Astrocyte (in vitro differentiated cells and primary cell): Measurements from ENCODE around the gene TUBB4B. TPM values are rescaled to one million over a fixed set of nuclear protein-coding genes. Genes with fewer than 3 reads are reported as not detected.

Experiments used
- DNase-seq: peaks from one replicate; pipeline ENCODE4 v3.0.0-alpha.2; 2010; ENCODE audit warnings: low read depth
- FAIRE-seq: peaks from 2 replicates; lab custom pipeline; 2011; peaks lifted over from hg19 to GRCh38; lab: Jason Lieb, UNC
- H2AFZ ChIP-seq: 2 replicates; pipeline ENCODE4 v1.6.0; 2012; ENCODE audit warnings: low read depth, low read length, inconsistent platforms
- H3K27ac ChIP-seq: 2 replicates; pipeline ENCODE4 v1.5.1; 2011; ENCODE audit warnings: low read depth, low read length, inconsistent platforms
- H3K27me3 ChIP-seq: 2 replicates; pipeline ENCODE4 v1.6.0; 2011; ENCODE audit warnings: low read length, inconsistent platforms; ENCODE audit not compliant: insufficient read depth
- H3K36me3 ChIP-seq: 2 replicates; pipeline ENCODE4 v1.5.1; 2011; ENCODE audit warnings: low read length, inconsistent platforms; ENCODE audit not compliant: insufficient read depth
- H3K4me1 ChIP-seq: 2 replicates; pipeline ENCODE4 v1.5.1; 2011; ENCODE audit warnings: low read length, inconsistent platforms; ENCODE audit not compliant: insufficient read depth
- H3K4me2 ChIP-seq: 2 replicates; pipeline ENCODE4 v1.6.0; 2012; ENCODE audit warnings: low read length, inconsistent platforms
- H3K4me3 ChIP-seq: 2 replicates; pipeline ENCODE4 v1.5.1; 2011; ENCODE audit warnings: low read depth, mild to moderate bottlenecking, low read length, inconsistent platforms; ENCODE audit not compliant: insufficient read depth
- H3K79me2 ChIP-seq: 2 replicates; pipeline ENCODE4 v1.6.0; 2012; ENCODE audit warnings: mild to moderate bottlenecking, low read length, inconsistent platforms; ENCODE audit not compliant: insufficient read depth
- H3K9ac ChIP-seq: 2 replicates; pipeline ENCODE4 v1.6.0; 2012; ENCODE audit warnings: mild to moderate bottlenecking, low read length, inconsistent platforms
- H3K9me3 ChIP-seq: 2 replicates; pipeline ENCODE4 v1.5.1; 2012; ENCODE audit warnings: low read depth, mild to moderate bottlenecking, low read length, inconsistent platforms; ENCODE audit not compliant: insufficient read depth
- H4K20me1 ChIP-seq: 2 replicates; pipeline ENCODE4 v1.6.0; 2012; ENCODE audit warnings: low read length, inconsistent platforms; ENCODE audit not compliant: insufficient read depth
- H3K27ac Mint-ChIP-seq: one replicate; pipeline ENCODE4 v1.8.0; 2021; ENCODE audit warnings: mild to moderate bottlenecking, mixed read lengths; ENCODE audit not compliant: unreplicated experiment
- H3K27me3 Mint-ChIP-seq: one replicate; pipeline ENCODE4 v1.8.0; 2021; ENCODE audit warnings: low read depth, mixed read lengths; ENCODE audit not compliant: unreplicated experiment
- H3K36me3 Mint-ChIP-seq: one replicate; pipeline ENCODE4 v1.8.0; 2021; ENCODE audit warnings: low read depth, mixed read lengths; ENCODE audit not compliant: unreplicated experiment
- H3K4me1 Mint-ChIP-seq: one replicate; pipeline ENCODE4 v1.8.0; 2021; ENCODE audit warnings: low read depth, mixed read lengths; ENCODE audit not compliant: unreplicated experiment
- H3K4me3 Mint-ChIP-seq: one replicate; pipeline ENCODE4 v1.8.0; 2021; ENCODE audit warnings: mild to moderate bottlenecking, moderate library complexity, mixed read lengths; ENCODE audit not compliant: unreplicated experiment
- H3K9me3 Mint-ChIP-seq: one replicate; pipeline ENCODE4 v1.8.0; 2021; ENCODE audit warnings: mild to moderate bottlenecking, mixed read lengths; ENCODE audit not compliant: unreplicated experiment
- EZH2 ChIP-seq: IDR thresholded peaks from 2 replicates; pipeline ENCODE4 v1.6.1; 2012; ENCODE audit warnings: mild to moderate bottlenecking, low read length, inconsistent platforms; ENCODE audit not compliant: insufficient read depth
- total RNA-seq: library from RNA; stranded (reverse); gene quantifications from 2 replicates; pipeline ENCODE4 v1.2.1, GENCODE V29; 2021
- TF ChIP-seq, protein P1 (sequence below): IDR thresholded peaks from 2 replicates; pipeline ENCODE4 v1.5.1; 2011; ENCODE audit warnings: low read depth, mild to moderate bottlenecking, inconsistent platforms, low read length, moderate library complexity; ENCODE audit not compliant: insufficient read depth

Gene TUBB4B
- total RNA-seq, 1 donor from 2014 or later, result 218 TPM

DNA sequence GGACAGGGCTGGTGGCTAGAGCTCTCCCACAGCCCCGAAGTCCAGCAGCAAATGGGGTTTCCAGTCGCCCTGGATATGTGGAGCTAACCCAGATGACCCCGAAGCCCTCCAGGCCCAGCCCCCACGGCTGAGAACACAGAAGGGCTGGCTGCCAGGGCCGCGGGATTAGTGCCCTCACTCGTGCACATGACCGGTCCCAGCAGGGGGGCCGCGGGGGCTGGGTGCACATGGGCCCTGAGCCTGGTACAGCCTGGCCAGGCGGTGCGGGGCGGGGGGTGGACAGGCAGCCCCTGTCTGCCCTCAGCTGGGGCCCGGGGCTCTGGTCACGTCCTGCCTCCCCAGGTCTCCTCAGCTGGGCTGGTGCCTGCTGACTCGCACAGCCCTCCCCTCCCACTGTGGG, 46.7 kb upstream of the TUBB4B start:
- H4K20me1 ChIP-seq, result peaks cover 91% of the 10 kb centered on the region

GRCh38 chr9:137194909-137195308, 46.2 kb upstream of the TUBB4B start:
- Histone ChIP-seq H3K9me3 (no peaks in the 10 kb centered on the region), H2AFZ (no peak overlapping the region), H3K36me3 (no peaks in the 10 kb centered on the region), H3K79me2 (peaks cover 76% of the 10 kb centered on the region), H3K4me2 (no peak overlapping the region), H3K4me1 (peaks cover 20% of the 10 kb centered on the region), H3K9ac (no peak overlapping the region), H3K27me3 (no peaks in the 10 kb centered on the region), H3K27ac (no peak overlapping the region), H4K20me1 (peaks cover 88% of the 10 kb centered on the region), H3K4me3 (no peak overlapping the region)
- DNase-seq, result no peak
- no peak for TF ChIP-seq EZH2
- TF ChIP-seq, protein P1, sequence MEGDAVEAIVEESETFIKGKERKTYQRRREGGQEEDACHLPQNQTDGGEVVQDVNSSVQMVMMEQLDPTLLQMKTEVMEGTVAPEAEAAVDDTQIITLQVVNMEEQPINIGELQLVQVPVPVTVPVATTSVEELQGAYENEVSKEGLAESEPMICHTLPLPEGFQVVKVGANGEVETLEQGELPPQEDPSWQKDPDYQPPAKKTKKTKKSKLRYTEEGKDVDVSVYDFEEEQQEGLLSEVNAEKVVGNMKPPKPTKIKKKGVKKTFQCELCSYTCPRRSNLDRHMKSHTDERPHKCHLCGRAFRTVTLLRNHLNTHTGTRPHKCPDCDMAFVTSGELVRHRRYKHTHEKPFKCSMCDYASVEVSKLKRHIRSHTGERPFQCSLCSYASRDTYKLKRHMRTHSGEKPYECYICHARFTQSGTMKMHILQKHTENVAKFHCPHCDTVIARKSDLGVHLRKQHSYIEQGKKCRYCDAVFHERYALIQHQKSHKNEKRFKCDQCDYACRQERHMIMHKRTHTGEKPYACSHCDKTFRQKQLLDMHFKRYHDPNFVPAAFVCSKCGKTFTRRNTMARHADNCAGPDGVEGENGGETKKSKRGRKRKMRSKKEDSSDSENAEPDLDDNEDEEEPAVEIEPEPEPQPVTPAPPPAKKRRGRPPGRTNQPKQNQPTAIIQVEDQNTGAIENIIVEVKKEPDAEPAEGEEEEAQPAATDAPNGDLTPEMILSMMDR, result no peak
- Mint-ChIP-seq H3K36me3 (no peaks in the 10 kb centered on the region), H3K4me1 (peaks cover 10% of the 10 kb centered on the region), H3K27ac (no peak overlapping the region), H3K4me3 (peak overlapping the region; percentile 64), H3K9me3 (no peaks in the 10 kb centered on the region), H3K27me3 (no peaks in the 10 kb centered on the region)
- FAIRE-seq, result no peak

More for the DNA sequence above, 46.7 kb upstream of the TUBB4B start:
- Histone ChIP-seq H3K36me3 (no peaks in the 10 kb centered on the region), H3K9me3 (no peaks in the 10 kb centered on the region), H3K4me3 (no peak overlapping the region), H3K9ac (no peak overlapping the region), H3K27ac (no peak overlapping the region), H3K79me2 (peaks cover 80% of the 10 kb centered on the region), H3K27me3 (no peaks in the 10 kb centered on the region), H3K4me2 (no peak overlapping the region), H2AFZ (no peak overlapping the region), H3K4me1 (peaks cover 23% of the 10 kb centered on the region)
- TF ChIP-seq EZH2, result no peak
- TF ChIP-seq, protein P1, result no peak
- Mint-ChIP-seq H3K4me1 (peaks cover 10% of the 10 kb centered on the region), H3K4me3 (no peak overlapping the region), H3K36me3 (no peaks in the 10 kb centered on the region), H3K9me3 (no peaks in the 10 kb centered on the region), H3K27me3 (no peaks in the 10 kb centered on the region), H3K27ac (no peak overlapping the region)
- FAIRE-seq (no peak), DNase-seq (no peak)

GRCh38 chr9:137195525-137196220, 45.4 kb upstream of the TUBB4B start:
- no peak overlapping the region for H2AFZ ChIP-seq
- no peaks in the 10 kb centered on the region for H3K36me3 ChIP-seq
- H3K4me3 Mint-ChIP-seq, result peak overlapping the region; percentile 64
- no peaks in the 10 kb centered on the region for H3K36me3 Mint-ChIP-seq
- H3K4me1 Mint-ChIP-seq, result peaks cover 8% of the 10 kb centered on the region
- DNase-seq, result no peak
- H3K9me3 Mint-ChIP-seq, result no peaks in the 10 kb centered on the region
- H3K9ac ChIP-seq, result no peak overlapping the region
- no peaks in the 10 kb centered on the region for H3K27me3 ChIP-seq
- H3K4me3 ChIP-seq, result no peak overlapping the region
- H4K20me1 ChIP-seq, result peaks cover 81% of the 10 kb centered on the region
- TF ChIP-seq, protein P1, result no peak
- TF ChIP-seq EZH2, result no peak
- H3K79me2 ChIP-seq, result peaks cover 68% of the 10 kb centered on the region
- H3K9me3 ChIP-seq, result no peaks in the 10 kb centered on the region
- no peaks in the 10 kb centered on the region for H3K27me3 Mint-ChIP-seq
- peaks cover 18% of the 10 kb centered on the region for H3K4me1 ChIP-seq
- no peak overlapping the region for H3K27ac Mint-ChIP-seq
- no peak overlapping the region for H3K4me2 ChIP-seq
- H3K27ac ChIP-seq, result no peak overlapping the region
- no peak for FAIRE-seq
